Ishikawa (cell line): ENCODE measurements around the gene C20orf202.

Experiments used
- CEBPB ChIP-seq: IDR thresholded peaks from 2 replicates; pipeline ENCODE4 v1.6.1; 2012
- CREB1 ChIP-seq: IDR thresholded peaks from 2 replicates; pipeline ENCODE4 v1.6.1; 2012; ENCODE audit warnings: low read depth
- EGR1 ChIP-seq: IDR thresholded peaks from 2 replicates; pipeline ENCODE4 v1.6.1; 2012
- EP300 ChIP-seq: IDR thresholded peaks from 2 replicates; pipeline ENCODE4 v1.6.1; 2012; ENCODE audit warnings: borderline replicate concordance
- FOXM1 ChIP-seq: IDR thresholded peaks from 2 replicates; pipeline ENCODE4 v1.6.1; 2012; ENCODE audit warnings: low read depth, borderline replicate concordance
- NFIC ChIP-seq: IDR thresholded peaks from 2 replicates; pipeline ENCODE4 v1.6.1; 2012
- RAD21 ChIP-seq: IDR thresholded peaks from 2 replicates; pipeline ENCODE4 v1.6.1; 2012; ENCODE audit warnings: low read depth
- REST ChIP-seq: IDR thresholded peaks from 2 replicates; pipeline ENCODE4 v1.6.1; 2012; ENCODE audit warnings: low read depth, mild to moderate bottlenecking
- TAF1 ChIP-seq: IDR thresholded peaks from 2 replicates; pipeline ENCODE4 v1.6.1; 2012; ENCODE audit warnings: low read depth, mild to moderate bottlenecking
- TCF12 ChIP-seq: IDR thresholded peaks from 2 replicates; pipeline ENCODE4 v1.6.1; 2012; ENCODE audit warnings: low read depth
- TEAD4 ChIP-seq: IDR thresholded peaks from 2 replicates; pipeline ENCODE4 v1.6.1; 2012
- YY1 ChIP-seq: IDR thresholded peaks from 2 replicates; pipeline ENCODE4 v1.6.1; 2012; ENCODE audit warnings: low read depth
- ZBTB7A ChIP-seq: IDR thresholded peaks from 2 replicates; pipeline ENCODE4 v1.6.1; 2012; ENCODE audit warnings: low read depth
- TF ChIP-seq, protein P1 (sequence below): IDR thresholded peaks from 2 replicates; pipeline ENCODE4 v1.6.1; 2012
- TF ChIP-seq, protein P2 (sequence below): IDR thresholded peaks from 2 replicates; pipeline ENCODE4 v1.6.1; 2012

Gene C20orf202

DNA sequence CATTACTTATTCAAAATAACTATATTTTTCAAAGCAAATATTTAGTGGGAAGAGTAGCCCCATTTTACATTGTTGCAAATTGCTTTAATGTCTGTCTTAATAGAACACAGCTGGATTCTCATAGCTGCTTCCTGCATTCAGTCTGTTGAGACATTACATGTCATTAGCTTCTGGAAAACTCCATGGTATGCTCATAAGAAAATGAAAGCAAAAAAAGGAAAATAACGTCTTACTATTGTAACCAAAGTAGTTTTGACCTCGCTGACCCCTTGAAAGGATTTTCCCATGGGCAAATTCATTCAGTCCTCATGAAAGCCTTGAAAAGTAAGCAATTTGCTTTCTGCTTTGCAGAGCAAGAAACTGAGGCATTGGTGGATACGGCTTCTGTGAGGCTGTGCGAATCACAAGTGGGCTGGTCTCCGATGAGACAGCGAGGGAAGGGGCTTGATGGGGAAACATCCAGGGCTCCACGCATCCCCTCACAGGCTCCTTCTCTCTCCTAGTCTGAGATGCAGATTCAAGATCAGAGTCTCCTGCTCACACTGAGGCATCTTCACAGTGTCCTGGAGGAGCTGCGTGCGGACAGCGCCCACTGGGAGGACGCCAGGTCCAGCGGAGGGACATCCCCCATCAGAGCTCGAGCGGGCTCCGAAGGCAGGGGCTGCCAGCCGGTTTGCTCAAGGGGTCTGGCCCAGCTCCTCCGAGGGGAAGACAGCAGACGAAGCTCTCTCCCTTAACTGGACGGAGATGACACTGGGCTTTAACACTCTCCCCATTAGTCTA lies 3.3 kb downstream of the C20orf202 start:
- TF ChIP-seq CEBPB (no peak), EGR1 (no peak), CREB1 (no peak), TAF1 (no peak), RAD21 (no peak), EP300 (no peak), NFIC (no peak), ZBTB7A (no peak)
- TF ChIP-seq, protein P1, sequence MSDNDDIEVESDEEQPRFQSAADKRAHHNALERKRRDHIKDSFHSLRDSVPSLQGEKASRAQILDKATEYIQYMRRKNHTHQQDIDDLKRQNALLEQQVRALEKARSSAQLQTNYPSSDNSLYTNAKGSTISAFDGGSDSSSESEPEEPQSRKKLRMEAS, result no peak
- TF ChIP-seq, protein P2, sequence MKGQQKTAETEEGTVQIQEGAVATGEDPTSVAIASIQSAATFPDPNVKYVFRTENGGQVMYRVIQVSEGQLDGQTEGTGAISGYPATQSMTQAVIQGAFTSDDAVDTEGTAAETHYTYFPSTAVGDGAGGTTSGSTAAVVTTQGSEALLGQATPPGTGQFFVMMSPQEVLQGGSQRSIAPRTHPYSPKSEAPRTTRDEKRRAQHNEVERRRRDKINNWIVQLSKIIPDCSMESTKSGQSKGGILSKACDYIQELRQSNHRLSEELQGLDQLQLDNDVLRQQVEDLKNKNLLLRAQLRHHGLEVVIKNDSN, result no peak

DNA sequence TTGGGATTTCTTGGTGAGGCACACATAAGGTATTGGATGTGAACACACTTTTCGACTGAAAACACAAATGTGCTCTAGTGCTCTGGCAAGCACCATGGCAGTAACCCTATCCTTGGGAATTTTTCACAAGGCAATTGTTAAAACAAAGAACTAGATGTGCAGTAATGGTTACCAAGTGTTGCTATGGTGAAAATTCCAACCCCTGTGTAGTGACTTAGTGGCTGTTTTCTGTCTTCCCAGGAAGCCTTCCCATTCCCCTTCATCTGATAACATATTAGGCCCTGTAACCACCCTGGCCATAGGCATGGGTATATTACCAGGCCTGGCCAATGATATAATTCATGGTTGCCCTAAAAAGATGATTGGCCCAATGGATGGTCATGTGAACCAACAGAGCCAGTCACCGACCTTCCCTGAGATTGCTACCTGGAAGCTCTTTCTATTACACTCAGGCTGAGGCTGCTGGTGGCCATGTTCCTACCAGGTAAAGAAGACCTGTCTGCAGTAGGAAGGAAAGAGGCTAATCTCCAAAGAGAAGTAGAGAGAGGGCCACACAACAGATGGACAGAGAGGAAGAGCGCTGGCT lies 4.1 kb downstream of the C20orf202 start:
- TF ChIP-seq, protein P2, result peak; percentile 46
- no peak for TF ChIP-seq REST

DNA sequence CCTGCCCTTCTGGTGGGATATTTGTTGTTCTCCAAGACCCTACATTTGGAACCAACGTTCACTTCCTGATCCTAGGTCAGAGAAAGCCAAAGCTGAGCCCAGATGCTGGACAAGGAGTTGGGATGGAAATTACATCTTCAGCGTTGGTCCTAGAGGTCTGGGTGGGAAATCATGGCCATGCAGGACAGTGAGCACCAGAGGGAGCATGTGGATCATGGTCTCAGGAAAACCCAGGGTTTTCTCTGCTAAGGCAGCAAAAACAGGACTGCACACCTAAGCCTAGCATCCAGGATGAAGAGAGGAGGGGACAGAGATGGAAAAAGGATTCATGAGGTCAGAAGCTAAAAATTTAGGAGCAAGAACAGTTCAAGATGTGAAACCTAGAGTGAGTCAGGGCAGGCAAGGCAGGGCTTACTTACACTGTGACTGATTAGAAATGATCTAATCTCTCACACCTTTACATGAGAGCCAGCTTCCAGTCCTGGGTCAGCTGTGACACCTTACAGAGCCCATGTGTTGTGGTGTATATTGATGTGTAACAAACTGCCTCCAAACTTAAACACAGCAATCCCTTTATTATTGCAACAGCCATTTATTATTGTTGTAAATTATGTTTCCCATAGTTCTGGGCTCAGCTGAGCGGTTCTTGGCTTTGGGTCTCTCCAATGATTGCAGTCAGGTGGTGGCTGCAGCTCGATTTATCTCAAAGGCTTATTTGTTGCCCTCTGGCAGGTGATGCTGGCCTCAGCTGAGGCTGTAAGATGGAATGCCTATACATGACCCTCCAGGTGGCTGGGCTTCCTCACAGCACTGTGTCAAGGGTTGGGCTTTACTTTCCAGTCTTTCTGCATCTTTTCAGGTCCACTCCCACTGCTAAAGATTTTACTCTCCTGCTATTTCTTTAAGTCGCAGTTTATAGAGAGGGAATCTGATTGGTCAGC lies 6.5 kb downstream of the C20orf202 start:
- peak; percentile 36; the same call in 1 of the 2 replicates for TF ChIP-seq RAD21
- no peak for TF ChIP-seq TEAD4

GRCh38 chr20:1210501-1210900 lies 7.2 kb downstream of the C20orf202 start:
- TF ChIP-seq ZBTB7A, result no peak
- TF ChIP-seq NFIC, result no peak
- TF ChIP-seq FOXM1, result no peak
- TF ChIP-seq REST, result no peak
- no peak for TF ChIP-seq YY1
- TF ChIP-seq TEAD4, result no peak
- no peak for TF ChIP-seq TAF1
- TF ChIP-seq TCF12, result no peak
- TF ChIP-seq, protein P1, result no peak
- TF ChIP-seq CEBPB, result no peak

GRCh38 chr20:1212023-1212422 lies 8.8 kb downstream of the C20orf202 start:
- TF ChIP-seq EP300, result no peak

DNA sequence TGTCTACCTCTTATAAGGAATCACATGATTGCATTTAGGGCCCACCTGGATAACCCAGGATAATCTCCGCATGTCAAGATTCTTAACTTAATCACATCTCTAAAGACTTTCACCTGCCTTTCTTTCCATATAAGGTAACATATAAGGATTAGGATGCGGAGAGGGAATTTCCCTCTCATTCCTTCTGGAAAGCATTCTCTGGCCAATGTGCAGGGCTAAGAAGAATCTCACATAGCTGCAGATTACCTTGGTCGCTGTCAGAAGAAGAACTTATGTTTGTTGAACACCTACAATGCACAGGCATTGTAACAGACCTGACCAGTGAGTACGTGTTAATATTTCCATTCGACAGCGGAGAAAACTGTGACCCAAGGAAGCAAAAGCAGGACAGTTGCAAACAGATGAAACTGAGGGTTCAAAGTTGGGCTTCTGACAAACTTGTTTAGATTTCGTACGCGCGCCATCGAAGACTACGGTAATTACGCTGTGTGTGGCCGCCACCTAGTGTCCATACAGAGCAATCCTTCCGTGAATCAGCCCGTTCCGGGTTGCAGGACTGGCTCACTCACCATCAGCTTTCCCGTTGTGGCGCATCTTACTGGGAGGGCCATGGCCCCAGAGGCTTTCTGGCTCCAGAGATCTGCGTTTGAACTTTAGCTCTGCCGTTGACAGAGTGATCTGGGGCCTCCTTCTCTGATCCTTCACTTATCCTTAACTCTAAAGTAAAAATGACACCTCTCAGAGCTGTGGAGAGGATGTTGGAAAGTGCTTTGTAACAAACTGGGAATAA lies 9.5 kb downstream of the C20orf202 start:
- TF ChIP-seq, protein P1, result no peak
- TF ChIP-seq TEAD4, result no peak
- TF ChIP-seq EP300, result no peak
- no peak for TF ChIP-seq NFIC
- peak; percentile 83 for TF ChIP-seq RAD21
